GM12878 (cell line): ENCODE measurements around the gene PTPN14. TPM values are rescaled to one million over a fixed set of nuclear protein-coding genes. Genes with fewer than 3 reads are reported as not detected.

Experiments
- ATAC-seq: fragments of 200-7000 bp; cut with Tn5 transposase; 3 replicates; pipeline ENCODE4 v1.9.1; 2020; ENCODE audit warnings: mild to moderate bottlenecking, moderate library complexity
- BruUV-seq: library from RNA; stranded (reverse); fragments of 400-500 nt; replicated peaks from 2 replicates; lab custom pipeline; 2021; lab: Mats Ljungman, UMichigan
- CTCF ChIA-PET: fragments of 300-600 bp; sonication (Branson Sonifier 250); formaldehyde crosslinking; extraction: SDS; loops from one replicate; lab custom pipeline; 2021; ENCODE audit warnings: inconsistent platforms; lab: Yijun Ruan, JAX
- POLR2A ChIA-PET: fragments of 350-600 bp; formaldehyde crosslinking; extraction: SDS; loops from one replicate; lab custom pipeline; 2021; ENCODE audit warnings: inconsistent platforms; lab: Charles Lee
- RAD21 ChIA-PET: fragments of 300-600 bp; sonication (Branson Sonifier 250); formaldehyde crosslinking; loops from one replicate; lab custom pipeline; 2023; ENCODE audit warnings: antibody characterized with exemption; ENCODE audit not compliant: unreplicated experiment; lab: Charles Lee
- SMC1A ChIA-PET: fragments of 300-600 bp; sonication (Branson Sonifier 250); formaldehyde crosslinking; loops from one replicate; lab custom pipeline; 2023; ENCODE audit not compliant: unreplicated experiment, uncharacterized antibody; lab: Charles Lee
- DNase-seq: peaks from one replicate; pipeline ENCODE4 v3.0.0-alpha.2; 2011; ENCODE audit warnings: low read depth, low spot score
- FAIRE-seq: peaks from 3 replicates; lab custom pipeline; 2011; peaks lifted over from hg19 to GRCh38; lab: Jason Lieb, UNC
- H2AFZ ChIP-seq: 2 replicates; pipeline ENCODE4 v1.6.0; 2011; ENCODE audit warnings: low read depth, low read length, control low read depth; ENCODE audit not compliant: control insufficient read depth
- H3K27ac ChIP-seq: 2 replicates; pipeline ENCODE4 v1.5.1; 2011; ENCODE audit warnings: control low read depth; ENCODE audit not compliant: control insufficient read depth, insufficient read depth
- H3K27me3 ChIP-seq, 2 experiments: replicated peaks in 1 of 2; 2 replicates each; pipeline versions ENCODE4 v1.6.0 to v1.6.1; 2011; ENCODE audit warnings: low read length in 1 of 2; ENCODE audit not compliant: control insufficient read depth in 2 of 2, insufficient read depth in 2 of 2
- H3K36me3 ChIP-seq, 2 experiments: 2 replicates each; pipeline ENCODE4 v1.5.1; 2011; ENCODE audit warnings: low read length in 1 of 2; ENCODE audit not compliant: control insufficient read depth in 2 of 2, insufficient read depth in 2 of 2
- H3K4me1 ChIP-seq: 2 replicates; pipeline ENCODE4 v1.6.1; 2011; ENCODE audit warnings: mild to moderate bottlenecking, low read length, moderate library complexity, mixed read lengths; ENCODE audit not compliant: control insufficient read depth, insufficient read depth
- H3K4me2 ChIP-seq: 2 replicates; pipeline ENCODE4 v1.6.0; 2011; ENCODE audit warnings: control low read depth; ENCODE audit not compliant: control insufficient read depth, insufficient read depth
- H3K4me3 ChIP-seq: fragments of 200-600 bp; sonication (generic); 2 replicates; pipeline ENCODE4 v1.5.1; 2016
- H3K79me2 ChIP-seq: 2 replicates; pipeline ENCODE4 v1.6.0; 2011; ENCODE audit warnings: low read length; ENCODE audit not compliant: control insufficient read depth, insufficient read depth
- H3K9ac ChIP-seq: 2 replicates; pipeline ENCODE4 v1.8.0; 2011; ENCODE audit warnings: low read length, control low read depth, mixed read lengths; ENCODE audit not compliant: control insufficient read depth, insufficient read depth
- H3K9me3 ChIP-seq: replicated peaks from 3 replicates; pipeline ENCODE4 v1.5.1; 2011; ENCODE audit warnings: mild to moderate bottlenecking, low read length; ENCODE audit not compliant: control insufficient read depth, insufficient read depth
- H4K20me1 ChIP-seq: 2 replicates; pipeline ENCODE4 v1.6.0; 2011; ENCODE audit not compliant: control insufficient read depth, insufficient read depth
- HDGF ChIP-seq: fragments of 450-650 bp; IDR thresholded peaks from 2 replicates; pipeline ENCODE4 v1.6.1; 2016; ENCODE audit warnings: antibody characterized with exemption
- IRF4 ChIP-seq: IDR thresholded peaks from 2 replicates; pipeline ENCODE4 v1.6.1; 2011; ENCODE audit warnings: low read depth, low read length
- MEF2A ChIP-seq: IDR thresholded peaks from 2 replicates; pipeline ENCODE4 v1.6.1; 2011; ENCODE audit warnings: low read depth, mild to moderate bottlenecking, low read length, moderate library complexity; ENCODE audit not compliant: insufficient read depth
- PAX5 ChIP-seq: IDR thresholded peaks from 2 replicates; pipeline ENCODE4 v1.6.1; 2011; ENCODE audit warnings: low read depth, low read length, borderline replicate concordance
- SMAD5 ChIP-seq: IDR thresholded peaks from 2 replicates; pipeline ENCODE4 v1.6.1; 2016; ENCODE audit warnings: antibody characterized with exemption, low read depth
- SP1 ChIP-seq: IDR thresholded peaks from one replicate; pipeline ENCODE4 v1.6.1; 2011; ENCODE audit warnings: low read depth, low read length
- TCF7 ChIP-seq: IDR thresholded peaks from 2 replicates; pipeline ENCODE4 v1.6.1; 2014; ENCODE audit warnings: antibody characterized with exemption, borderline replicate concordance
- ZNF207 ChIP-seq: fragments of 450-650 bp; IDR thresholded peaks from 2 replicates; pipeline ENCODE4 v1.6.1; 2014; ENCODE audit warnings: antibody characterized with exemption, mild to moderate bottlenecking, borderline replicate concordance
- in situ Hi-C: fragments of 300-500 bp; cut with MboI; formaldehyde crosslinking; loops from 9 replicates; pipeline ENCODE4 v1.14.3; 2018; ENCODE audit warnings: mixed read lengths
- intact Hi-C: fragments of 100-400 bp; cut with micrococcal nuclease; formaldehyde crosslinking; loops from one replicate; pipeline ENCODE4 v1.14.2; 2022; ENCODE audit not compliant: unreplicated experiment
- polyA plus RNA-seq, 11 experiments: library from polyadenylated mRNA; depleted of rRNA in 4 of 11; unstranded in 6 of 11; stranded (reverse) in 5 of 11; fragments of >200 nt; fragmentation: Nextera tagmentation in 4 of 11; fragmentation: Illumina TruSeq in 1 of 11; extraction: Ambion mirVana in 4 of 11; extraction: Trizol in 1 of 11; gene quantifications; 1 replicate in 1 of 11; 2 replicates in 10 of 11; pipeline versions ENCODE4 v1.2.1 to v1.2.3, GENCODE V29; 2011 to 2016; ENCODE audit warnings: inconsistent platforms in 2 of 11, missing spikeins in 2 of 11, low read depth in 1 of 11
- total RNA-seq, 4 experiments: library from RNA; depleted of rRNA in 3 of 4; stranded (reverse); fragments of >200 nt in 3 of 4; fragmentation: Illumina TruSeq in 1 of 4; extraction: Trizol in 1 of 4; gene quantifications; 2 replicates each; pipeline versions ENCODE4 v1.2.1 to v1.2.3, GENCODE V29; 2013 to 2021
- TF ChIP-seq, protein P1 (sequence below): fragments of 450-650 bp; formaldehyde crosslinking; IDR thresholded peaks from 2 replicates; pipeline ENCODE4 v1.4.0; 2020; ENCODE audit warnings: mild to moderate bottlenecking, moderate library complexity
- TF ChIP-seq, protein P2 (sequence below), 3 experiments: IDR thresholded peaks in 2 of 3; conservative IDR thresholded peaks in 1 of 3; 2 replicates each; pipeline ENCODE4 v1.5.1; 2011; ENCODE audit warnings: low read depth in 3 of 3, low read length in 3 of 3, mild to moderate bottlenecking in 3 of 3, control low read depth in 2 of 3, moderate library complexity in 2 of 3, inconsistent platforms in 1 of 3, mixed read lengths in 1 of 3; ENCODE audit not compliant: control insufficient read depth in 2 of 3, insufficient read depth in 1 of 3; ENCODE audit errors: extremely low read depth in 1 of 3
- TF ChIP-seq, protein P3 (sequence below): IDR thresholded peaks from 2 replicates; pipeline ENCODE4 v1.6.1; 2012; ENCODE audit warnings: improper control_type of control experiment, low read depth, low read length; ENCODE audit not compliant: insufficient replicate concordance
- TF ChIP-seq, protein P4 (sequence below): fragments of 450-650 bp; IDR thresholded peaks from 2 replicates; pipeline ENCODE4 v1.6.1; 2014; ENCODE audit warnings: mild to moderate bottlenecking

The PTPN14 gene
- total and polyA plus RNA-seq, 10 of the 15 experiments (the other 5 are each of a cell fraction or from before 2014, with no cell fraction given): 0.05 to 5.1 (median 0.44) TPM

DNA sequence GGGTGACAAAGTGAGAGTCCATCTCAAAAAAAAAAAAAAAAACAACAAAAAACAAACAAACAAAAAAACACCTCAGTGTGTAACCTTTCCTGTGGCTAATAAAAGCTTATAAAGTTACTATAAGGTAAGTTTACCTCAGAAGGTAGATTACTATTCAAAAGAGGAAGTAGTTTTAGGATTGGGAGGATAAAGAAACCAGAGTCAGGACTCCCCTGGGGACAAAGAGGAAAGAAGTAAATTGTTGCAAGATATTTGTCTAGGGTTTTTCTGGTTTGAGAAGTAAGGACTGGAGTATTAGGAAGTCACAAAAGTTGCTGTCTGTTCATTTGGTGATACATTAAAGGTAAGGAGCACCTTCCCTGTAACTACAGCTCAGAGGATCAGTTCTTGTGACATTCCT is 27.8 kb upstream of the PTPN14 start:
- ChIA-PET RAD21 (interaction anchor here (1.1 to 11.2 kb wide), 3 partner anchors 22 to 244 kb away, joined by 3 to 207 read pairs (median 50); no protein-coding TSS in a partner anchor), SMC1A (interaction anchor here (0.6 to 11.9 kb wide), 9 partner anchors 10 to 247 kb away, joined by 3 to 292 read pairs (median 3); no protein-coding TSS in a partner anchor), CTCF (interaction anchor here (1.2 to 20.7 kb wide), 2 partner anchors 189 to 245 kb away, joined by 3 to 597 read pairs; no protein-coding TSS in a partner anchor), POLR2A (interaction anchor here (0.6 kb wide), 1 partner anchor 14 kb away, joined by 7 read pairs; no protein-coding TSS in a partner anchor)
- Histone ChIP-seq H3K27me3 (no peaks in the 10 kb centered on the region), H3K4me2 (no peak overlapping the region), H3K4me3 (no peak overlapping the region), H4K20me1 (no peaks in the 10 kb centered on the region), H3K36me3 (no peaks in the 10 kb centered on the region), H3K27ac (no peak overlapping the region), H3K9ac (no peak overlapping the region), H2AFZ (no peak overlapping the region), H3K4me1 (no peaks in the 10 kb centered on the region), H3K79me2 (no peaks in the 10 kb centered on the region), H3K9me3 (peaks cover 1% of the 10 kb centered on the region; the same call in 1 of the 3 replicates)
- no peak for TF ChIP-seq IRF4
- TF ChIP-seq, protein P1, sequence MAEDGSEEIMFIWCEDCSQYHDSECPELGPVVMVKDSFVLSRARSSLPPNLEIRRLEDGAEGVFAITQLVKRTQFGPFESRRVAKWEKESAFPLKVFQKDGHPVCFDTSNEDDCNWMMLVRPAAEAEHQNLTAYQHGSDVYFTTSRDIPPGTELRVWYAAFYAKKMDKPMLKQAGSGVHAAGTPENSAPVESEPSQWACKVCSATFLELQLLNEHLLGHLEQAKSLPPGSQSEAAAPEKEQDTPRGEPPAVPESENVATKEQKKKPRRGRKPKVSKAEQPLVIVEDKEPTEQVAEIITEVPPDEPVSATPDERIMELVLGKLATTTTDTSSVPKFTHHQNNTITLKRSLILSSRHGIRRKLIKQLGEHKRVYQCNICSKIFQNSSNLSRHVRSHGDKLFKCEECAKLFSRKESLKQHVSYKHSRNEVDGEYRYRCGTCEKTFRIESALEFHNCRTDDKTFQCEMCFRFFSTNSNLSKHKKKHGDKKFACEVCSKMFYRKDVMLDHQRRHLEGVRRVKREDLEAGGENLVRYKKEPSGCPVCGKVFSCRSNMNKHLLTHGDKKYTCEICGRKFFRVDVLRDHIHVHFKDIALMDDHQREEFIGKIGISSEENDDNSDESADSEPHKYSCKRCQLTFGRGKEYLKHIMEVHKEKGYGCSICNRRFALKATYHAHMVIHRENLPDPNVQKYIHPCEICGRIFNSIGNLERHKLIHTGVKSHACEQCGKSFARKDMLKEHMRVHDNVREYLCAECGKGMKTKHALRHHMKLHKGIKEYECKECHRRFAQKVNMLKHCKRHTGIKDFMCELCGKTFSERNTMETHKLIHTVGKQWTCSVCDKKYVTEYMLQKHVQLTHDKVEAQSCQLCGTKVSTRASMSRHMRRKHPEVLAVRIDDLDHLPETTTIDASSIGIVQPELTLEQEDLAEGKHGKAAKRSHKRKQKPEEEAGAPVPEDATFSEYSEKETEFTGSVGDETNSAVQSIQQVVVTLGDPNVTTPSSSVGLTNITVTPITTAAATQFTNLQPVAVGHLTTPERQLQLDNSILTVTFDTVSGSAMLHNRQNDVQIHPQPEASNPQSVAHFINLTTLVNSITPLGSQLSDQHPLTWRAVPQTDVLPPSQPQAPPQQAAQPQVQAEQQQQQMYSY (CRISPR knock-in tag): no peak
- no peak for TF ChIP-seq PAX5
- TF ChIP-seq HDGF: no peak
- no peak for TF ChIP-seq ZNF207
- TF ChIP-seq, protein P2, sequence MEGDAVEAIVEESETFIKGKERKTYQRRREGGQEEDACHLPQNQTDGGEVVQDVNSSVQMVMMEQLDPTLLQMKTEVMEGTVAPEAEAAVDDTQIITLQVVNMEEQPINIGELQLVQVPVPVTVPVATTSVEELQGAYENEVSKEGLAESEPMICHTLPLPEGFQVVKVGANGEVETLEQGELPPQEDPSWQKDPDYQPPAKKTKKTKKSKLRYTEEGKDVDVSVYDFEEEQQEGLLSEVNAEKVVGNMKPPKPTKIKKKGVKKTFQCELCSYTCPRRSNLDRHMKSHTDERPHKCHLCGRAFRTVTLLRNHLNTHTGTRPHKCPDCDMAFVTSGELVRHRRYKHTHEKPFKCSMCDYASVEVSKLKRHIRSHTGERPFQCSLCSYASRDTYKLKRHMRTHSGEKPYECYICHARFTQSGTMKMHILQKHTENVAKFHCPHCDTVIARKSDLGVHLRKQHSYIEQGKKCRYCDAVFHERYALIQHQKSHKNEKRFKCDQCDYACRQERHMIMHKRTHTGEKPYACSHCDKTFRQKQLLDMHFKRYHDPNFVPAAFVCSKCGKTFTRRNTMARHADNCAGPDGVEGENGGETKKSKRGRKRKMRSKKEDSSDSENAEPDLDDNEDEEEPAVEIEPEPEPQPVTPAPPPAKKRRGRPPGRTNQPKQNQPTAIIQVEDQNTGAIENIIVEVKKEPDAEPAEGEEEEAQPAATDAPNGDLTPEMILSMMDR (IDR thresholded peaks at IDR 0.05 in 2 of 3, conservative IDR thresholded peaks at IDR 0.05 in 1 of 3; ENCODE audit: control insufficient read depth in 2 of 3, extremely low read depth in 1 of 3, insufficient read depth in 1 of 3, low read depth in 3 of 3, low read length in 3 of 3): no peak
- TF ChIP-seq, protein P3, sequence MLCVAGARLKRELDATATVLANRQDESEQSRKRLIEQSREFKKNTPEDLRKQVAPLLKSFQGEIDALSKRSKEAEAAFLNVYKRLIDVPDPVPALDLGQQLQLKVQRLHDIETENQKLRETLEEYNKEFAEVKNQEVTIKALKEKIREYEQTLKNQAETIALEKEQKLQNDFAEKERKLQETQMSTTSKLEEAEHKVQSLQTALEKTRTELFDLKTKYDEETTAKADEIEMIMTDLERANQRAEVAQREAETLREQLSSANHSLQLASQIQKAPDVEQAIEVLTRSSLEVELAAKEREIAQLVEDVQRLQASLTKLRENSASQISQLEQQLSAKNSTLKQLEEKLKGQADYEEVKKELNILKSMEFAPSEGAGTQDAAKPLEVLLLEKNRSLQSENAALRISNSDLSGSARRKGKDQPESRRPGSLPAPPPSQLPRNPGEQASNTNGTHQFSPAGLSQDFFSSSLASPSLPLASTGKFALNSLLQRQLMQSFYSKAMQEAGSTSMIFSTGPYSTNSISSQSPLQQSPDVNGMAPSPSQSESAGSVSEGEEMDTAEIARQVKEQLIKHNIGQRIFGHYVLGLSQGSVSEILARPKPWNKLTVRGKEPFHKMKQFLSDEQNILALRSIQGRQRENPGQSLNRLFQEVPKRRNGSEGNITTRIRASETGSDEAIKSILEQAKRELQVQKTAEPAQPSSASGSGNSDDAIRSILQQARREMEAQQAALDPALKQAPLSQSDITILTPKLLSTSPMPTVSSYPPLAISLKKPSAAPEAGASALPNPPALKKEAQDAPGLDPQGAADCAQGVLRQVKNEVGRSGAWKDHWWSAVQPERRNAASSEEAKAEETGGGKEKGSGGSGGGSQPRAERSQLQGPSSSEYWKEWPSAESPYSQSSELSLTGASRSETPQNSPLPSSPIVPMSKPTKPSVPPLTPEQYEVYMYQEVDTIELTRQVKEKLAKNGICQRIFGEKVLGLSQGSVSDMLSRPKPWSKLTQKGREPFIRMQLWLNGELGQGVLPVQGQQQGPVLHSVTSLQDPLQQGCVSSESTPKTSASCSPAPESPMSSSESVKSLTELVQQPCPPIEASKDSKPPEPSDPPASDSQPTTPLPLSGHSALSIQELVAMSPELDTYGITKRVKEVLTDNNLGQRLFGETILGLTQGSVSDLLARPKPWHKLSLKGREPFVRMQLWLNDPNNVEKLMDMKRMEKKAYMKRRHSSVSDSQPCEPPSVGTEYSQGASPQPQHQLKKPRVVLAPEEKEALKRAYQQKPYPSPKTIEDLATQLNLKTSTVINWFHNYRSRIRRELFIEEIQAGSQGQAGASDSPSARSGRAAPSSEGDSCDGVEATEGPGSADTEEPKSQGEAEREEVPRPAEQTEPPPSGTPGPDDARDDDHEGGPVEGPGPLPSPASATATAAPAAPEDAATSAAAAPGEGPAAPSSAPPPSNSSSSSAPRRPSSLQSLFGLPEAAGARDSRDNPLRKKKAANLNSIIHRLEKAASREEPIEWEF: no peak
- no peak for TF ChIP-seq SMAD5
- no peak for TF ChIP-seq TCF7
- TF ChIP-seq, protein P4, sequence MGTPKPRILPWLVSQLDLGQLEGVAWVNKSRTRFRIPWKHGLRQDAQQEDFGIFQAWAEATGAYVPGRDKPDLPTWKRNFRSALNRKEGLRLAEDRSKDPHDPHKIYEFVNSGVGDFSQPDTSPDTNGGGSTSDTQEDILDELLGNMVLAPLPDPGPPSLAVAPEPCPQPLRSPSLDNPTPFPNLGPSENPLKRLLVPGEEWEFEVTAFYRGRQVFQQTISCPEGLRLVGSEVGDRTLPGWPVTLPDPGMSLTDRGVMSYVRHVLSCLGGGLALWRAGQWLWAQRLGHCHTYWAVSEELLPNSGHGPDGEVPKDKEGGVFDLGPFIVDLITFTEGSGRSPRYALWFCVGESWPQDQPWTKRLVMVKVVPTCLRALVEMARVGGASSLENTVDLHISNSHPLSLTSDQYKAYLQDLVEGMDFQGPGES: no peak
- TF ChIP-seq MEF2A: no peak
- TF ChIP-seq SP1: no peak
- in situ Hi-C loops: no loop called here
- FAIRE-seq: no peak
- intact Hi-C loops: no loop called here
- no TSS peak for BruUV-seq
- no peak for DNase-seq
- ATAC-seq: peak; percentile 52
